Ishikawa (cell line): ENCODE measurements around the gene PRB3.
A peak's percentile ranks its signal among the peaks of the same experiment; 100 is the strongest.

Experiments
- EGR1 ChIP-seq: IDR thresholded peaks from 2 replicates; pipeline ENCODE4 v1.6.1; 2012
- NFIC ChIP-seq: IDR thresholded peaks from 2 replicates; pipeline ENCODE4 v1.6.1; 2012
- RAD21 ChIP-seq: IDR thresholded peaks from 2 replicates; pipeline ENCODE4 v1.6.1; 2012; ENCODE audit warnings: low read depth
- TCF12 ChIP-seq: IDR thresholded peaks from 2 replicates; pipeline ENCODE4 v1.6.1; 2012; ENCODE audit warnings: low read depth
- TEAD4 ChIP-seq: IDR thresholded peaks from 2 replicates; pipeline ENCODE4 v1.6.1; 2012
- YY1 ChIP-seq: IDR thresholded peaks from 2 replicates; pipeline ENCODE4 v1.6.1; 2012; ENCODE audit warnings: low read depth
- TF ChIP-seq, protein P1 (sequence below): IDR thresholded peaks from 2 replicates; pipeline ENCODE4 v1.6.1; 2012
- TF ChIP-seq, protein P2 (sequence below): IDR thresholded peaks from 2 replicates; pipeline ENCODE4 v1.6.1; 2012; ENCODE audit warnings: low read depth, mild to moderate bottlenecking

Gene PRB3

DNA sequence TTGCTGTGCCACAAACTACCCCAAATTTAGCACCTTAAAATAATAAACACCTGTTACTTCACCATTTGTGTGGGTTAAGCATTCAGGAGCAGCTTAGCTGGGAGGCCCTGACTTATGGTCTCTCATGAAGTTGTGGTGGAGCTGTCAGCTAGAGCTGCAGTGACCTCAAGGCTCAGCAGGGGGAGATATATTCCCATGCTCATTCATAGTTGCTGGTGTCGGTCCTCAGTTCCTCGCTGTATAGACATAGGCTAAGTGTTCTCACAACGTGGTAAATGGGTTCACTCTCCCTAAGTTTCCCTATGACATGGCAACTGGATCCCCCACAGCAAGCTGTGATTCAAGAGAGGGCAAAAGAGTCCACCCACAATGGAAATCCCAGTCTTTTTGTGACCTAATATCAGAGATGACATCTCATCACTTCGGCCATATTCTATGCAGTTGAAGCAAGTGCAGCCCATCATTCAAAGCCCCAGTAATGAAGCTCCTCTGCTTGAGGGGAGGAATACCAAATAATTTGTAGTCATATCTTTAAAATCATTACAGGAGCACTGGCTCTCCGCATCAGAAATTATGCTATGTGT, 41.1 kb downstream of the PRB3 start:
- peak; percentile 90 for TF ChIP-seq RAD21
- TF ChIP-seq TCF12: no peak
- TF ChIP-seq YY1: no peak
- TF ChIP-seq, protein P1, sequence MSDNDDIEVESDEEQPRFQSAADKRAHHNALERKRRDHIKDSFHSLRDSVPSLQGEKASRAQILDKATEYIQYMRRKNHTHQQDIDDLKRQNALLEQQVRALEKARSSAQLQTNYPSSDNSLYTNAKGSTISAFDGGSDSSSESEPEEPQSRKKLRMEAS: no peak
- TF ChIP-seq EGR1: no peak

DNA sequence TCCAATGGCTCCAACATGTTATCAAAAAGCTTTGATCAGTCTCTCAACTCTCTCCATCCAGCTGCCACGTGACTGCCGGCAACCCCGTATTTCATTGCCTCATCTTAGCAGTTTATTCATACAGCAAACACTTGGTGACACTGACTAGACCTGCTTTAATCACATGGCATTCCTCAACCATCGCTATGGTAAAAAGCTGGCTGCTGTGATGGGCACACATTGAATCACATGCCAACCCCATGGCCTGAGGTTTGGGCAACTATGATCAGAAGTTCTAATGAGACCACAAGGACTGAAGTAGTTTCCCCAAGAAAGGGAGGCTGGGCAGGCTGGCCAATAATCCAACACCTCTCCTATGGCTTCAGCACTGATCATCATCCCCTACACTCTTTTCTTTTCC, 42.1 kb downstream of the PRB3 start:
- TF ChIP-seq NFIC (no peak), YY1 (no peak), TEAD4 (no peak), TCF12 (no peak), EGR1 (no peak)
- TF ChIP-seq, protein P2, sequence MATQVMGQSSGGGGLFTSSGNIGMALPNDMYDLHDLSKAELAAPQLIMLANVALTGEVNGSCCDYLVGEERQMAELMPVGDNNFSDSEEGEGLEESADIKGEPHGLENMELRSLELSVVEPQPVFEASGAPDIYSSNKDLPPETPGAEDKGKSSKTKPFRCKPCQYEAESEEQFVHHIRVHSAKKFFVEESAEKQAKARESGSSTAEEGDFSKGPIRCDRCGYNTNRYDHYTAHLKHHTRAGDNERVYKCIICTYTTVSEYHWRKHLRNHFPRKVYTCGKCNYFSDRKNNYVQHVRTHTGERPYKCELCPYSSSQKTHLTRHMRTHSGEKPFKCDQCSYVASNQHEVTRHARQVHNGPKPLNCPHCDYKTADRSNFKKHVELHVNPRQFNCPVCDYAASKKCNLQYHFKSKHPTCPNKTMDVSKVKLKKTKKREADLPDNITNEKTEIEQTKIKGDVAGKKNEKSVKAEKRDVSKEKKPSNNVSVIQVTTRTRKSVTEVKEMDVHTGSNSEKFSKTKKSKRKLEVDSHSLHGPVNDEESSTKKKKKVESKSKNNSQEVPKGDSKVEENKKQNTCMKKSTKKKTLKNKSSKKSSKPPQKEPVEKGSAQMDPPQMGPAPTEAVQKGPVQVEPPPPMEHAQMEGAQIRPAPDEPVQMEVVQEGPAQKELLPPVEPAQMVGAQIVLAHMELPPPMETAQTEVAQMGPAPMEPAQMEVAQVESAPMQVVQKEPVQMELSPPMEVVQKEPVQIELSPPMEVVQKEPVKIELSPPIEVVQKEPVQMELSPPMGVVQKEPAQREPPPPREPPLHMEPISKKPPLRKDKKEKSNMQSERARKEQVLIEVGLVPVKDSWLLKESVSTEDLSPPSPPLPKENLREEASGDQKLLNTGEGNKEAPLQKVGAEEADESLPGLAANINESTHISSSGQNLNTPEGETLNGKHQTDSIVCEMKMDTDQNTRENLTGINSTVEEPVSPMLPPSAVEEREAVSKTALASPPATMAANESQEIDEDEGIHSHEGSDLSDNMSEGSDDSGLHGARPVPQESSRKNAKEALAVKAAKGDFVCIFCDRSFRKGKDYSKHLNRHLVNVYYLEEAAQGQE: no peak
